Measurements from ENCODE around the gene NAV2. TPM values are rescaled to one million over a fixed set of nuclear protein-coding genes. Genes with fewer than 3 reads are reported as not detected.

NAV2 gene
- polyA plus RNA-seq, 1 donor from 2014 or later, result 3.0 TPM

- H3K27me3 ChIP-seq (ENCODE audit: insufficient read depth, low read depth, low read length), result no peaks in the 10 kb centered on the region
- no peak overlapping the region for H3K9ac ChIP-seq (ENCODE audit: low read length)
- no peaks in the 10 kb centered on the region for H3F3A ChIP-seq (ENCODE audit: insufficient read depth, low read length, poor library complexity, severe bottlenecking)
- no peak overlapping the region for H3K27ac ChIP-seq (ENCODE audit: low read length)
- H3K79me2 ChIP-seq (replicated peaks; ENCODE audit: insufficient read depth, low read length), result no peaks in the 10 kb centered on the region
- H3K4me2 ChIP-seq (ENCODE audit: low read length), result no peak overlapping the region
- no peaks in the 10 kb centered on the region for H3K9me2 ChIP-seq (ENCODE audit: insufficient read depth, low read length)
- no peaks in the 10 kb centered on the region for H3K9me3 ChIP-seq (ENCODE audit: low read length)
- H2AFZ ChIP-seq (ENCODE audit: low read depth, low read length), result no peak overlapping the region
- no peak overlapping the region for H3K4me3 ChIP-seq (ENCODE audit: low read length)
- H4K20me1 ChIP-seq (ENCODE audit: insufficient read depth), result no peaks in the 10 kb centered on the region
- TF ChIP-seq TAF1 (IDR thresholded peaks at IDR 0.05; ENCODE audit: low read depth) (no peak), RAD21 (conservative IDR thresholded peaks at IDR 0.05) (no peak), MXI1 (conservative IDR thresholded peaks at IDR 0.05; ENCODE audit: poor library complexity, severe bottlenecking) (no peak), POLR2AphosphoS5 (IDR thresholded peaks at IDR 0.05) (no peak), SMC3 (conservative IDR thresholded peaks at IDR 0.05; ENCODE audit: poor library complexity) (no peak), EP300 (conservative IDR thresholded peaks at IDR 0.05; ENCODE audit: poor library complexity, severe bottlenecking) (no peak), EZH2 (IDR thresholded peaks at IDR 0.05; ENCODE audit: borderline replicate concordance, insufficient read depth, low read length, poor library complexity, severe bottlenecking) (no peak)
- TF ChIP-seq, protein P1, sequence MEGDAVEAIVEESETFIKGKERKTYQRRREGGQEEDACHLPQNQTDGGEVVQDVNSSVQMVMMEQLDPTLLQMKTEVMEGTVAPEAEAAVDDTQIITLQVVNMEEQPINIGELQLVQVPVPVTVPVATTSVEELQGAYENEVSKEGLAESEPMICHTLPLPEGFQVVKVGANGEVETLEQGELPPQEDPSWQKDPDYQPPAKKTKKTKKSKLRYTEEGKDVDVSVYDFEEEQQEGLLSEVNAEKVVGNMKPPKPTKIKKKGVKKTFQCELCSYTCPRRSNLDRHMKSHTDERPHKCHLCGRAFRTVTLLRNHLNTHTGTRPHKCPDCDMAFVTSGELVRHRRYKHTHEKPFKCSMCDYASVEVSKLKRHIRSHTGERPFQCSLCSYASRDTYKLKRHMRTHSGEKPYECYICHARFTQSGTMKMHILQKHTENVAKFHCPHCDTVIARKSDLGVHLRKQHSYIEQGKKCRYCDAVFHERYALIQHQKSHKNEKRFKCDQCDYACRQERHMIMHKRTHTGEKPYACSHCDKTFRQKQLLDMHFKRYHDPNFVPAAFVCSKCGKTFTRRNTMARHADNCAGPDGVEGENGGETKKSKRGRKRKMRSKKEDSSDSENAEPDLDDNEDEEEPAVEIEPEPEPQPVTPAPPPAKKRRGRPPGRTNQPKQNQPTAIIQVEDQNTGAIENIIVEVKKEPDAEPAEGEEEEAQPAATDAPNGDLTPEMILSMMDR (IDR thresholded peaks at IDR 0.05; ENCODE audit: poor library complexity, severe bottlenecking), result no peak
- TF ChIP-seq, protein P2, sequence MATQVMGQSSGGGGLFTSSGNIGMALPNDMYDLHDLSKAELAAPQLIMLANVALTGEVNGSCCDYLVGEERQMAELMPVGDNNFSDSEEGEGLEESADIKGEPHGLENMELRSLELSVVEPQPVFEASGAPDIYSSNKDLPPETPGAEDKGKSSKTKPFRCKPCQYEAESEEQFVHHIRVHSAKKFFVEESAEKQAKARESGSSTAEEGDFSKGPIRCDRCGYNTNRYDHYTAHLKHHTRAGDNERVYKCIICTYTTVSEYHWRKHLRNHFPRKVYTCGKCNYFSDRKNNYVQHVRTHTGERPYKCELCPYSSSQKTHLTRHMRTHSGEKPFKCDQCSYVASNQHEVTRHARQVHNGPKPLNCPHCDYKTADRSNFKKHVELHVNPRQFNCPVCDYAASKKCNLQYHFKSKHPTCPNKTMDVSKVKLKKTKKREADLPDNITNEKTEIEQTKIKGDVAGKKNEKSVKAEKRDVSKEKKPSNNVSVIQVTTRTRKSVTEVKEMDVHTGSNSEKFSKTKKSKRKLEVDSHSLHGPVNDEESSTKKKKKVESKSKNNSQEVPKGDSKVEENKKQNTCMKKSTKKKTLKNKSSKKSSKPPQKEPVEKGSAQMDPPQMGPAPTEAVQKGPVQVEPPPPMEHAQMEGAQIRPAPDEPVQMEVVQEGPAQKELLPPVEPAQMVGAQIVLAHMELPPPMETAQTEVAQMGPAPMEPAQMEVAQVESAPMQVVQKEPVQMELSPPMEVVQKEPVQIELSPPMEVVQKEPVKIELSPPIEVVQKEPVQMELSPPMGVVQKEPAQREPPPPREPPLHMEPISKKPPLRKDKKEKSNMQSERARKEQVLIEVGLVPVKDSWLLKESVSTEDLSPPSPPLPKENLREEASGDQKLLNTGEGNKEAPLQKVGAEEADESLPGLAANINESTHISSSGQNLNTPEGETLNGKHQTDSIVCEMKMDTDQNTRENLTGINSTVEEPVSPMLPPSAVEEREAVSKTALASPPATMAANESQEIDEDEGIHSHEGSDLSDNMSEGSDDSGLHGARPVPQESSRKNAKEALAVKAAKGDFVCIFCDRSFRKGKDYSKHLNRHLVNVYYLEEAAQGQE (IDR thresholded peaks at IDR 0.05; ENCODE audit: borderline replicate concordance), result no peak
- H3K36me3 ChIP-seq (ENCODE audit: insufficient read depth, low read length), result no peaks in the 10 kb centered on the region
These were observed 90.2 kb downstream of the NAV2 start for GRCh38 chr11:19802773-19803293.

DNA sequence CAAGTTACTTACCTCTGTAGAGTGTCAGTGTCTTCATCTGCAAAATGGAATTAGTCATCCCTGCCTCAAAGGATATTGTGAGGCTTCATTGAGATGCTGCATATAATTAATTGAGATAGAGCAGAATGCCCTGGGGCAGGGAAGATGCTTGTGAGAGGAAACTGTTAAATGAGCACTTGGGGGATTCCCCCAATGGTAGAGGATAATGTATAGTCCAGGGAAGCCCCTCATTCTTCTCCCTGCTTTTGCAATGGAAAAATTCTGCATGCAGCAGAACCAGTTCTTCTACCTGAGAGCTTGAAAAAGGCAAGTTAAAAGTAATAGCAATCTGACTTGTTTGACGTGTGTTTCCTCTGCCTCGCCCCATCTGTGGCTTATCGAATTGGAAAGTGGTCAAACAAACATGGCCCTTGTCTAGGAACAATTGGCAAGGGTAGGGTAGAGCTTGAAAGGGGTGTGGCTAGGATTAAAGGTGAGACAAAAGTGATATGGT lies 90.9 kb downstream of the NAV2 start:
- Histone ChIP-seq H3F3A (ENCODE audit: insufficient read depth, low read length, poor library complexity, severe bottlenecking) (no peaks in the 10 kb centered on the region), H3K79me2 (replicated peaks; ENCODE audit: insufficient read depth, low read length) (no peaks in the 10 kb centered on the region), H3K9me2 (ENCODE audit: insufficient read depth, low read length) (no peaks in the 10 kb centered on the region), H3K27ac (ENCODE audit: low read length) (no peak overlapping the region), H3K36me3 (ENCODE audit: insufficient read depth, low read length) (no peaks in the 10 kb centered on the region), H2AFZ (ENCODE audit: low read depth, low read length) (no peak overlapping the region), H3K9ac (ENCODE audit: low read length) (no peak overlapping the region), H4K20me1 (ENCODE audit: insufficient read depth) (no peaks in the 10 kb centered on the region), H3K4me3 (ENCODE audit: low read length) (no peak overlapping the region), H3K9me3 (ENCODE audit: low read length) (no peaks in the 10 kb centered on the region), H3K27me3 (ENCODE audit: insufficient read depth, low read depth, low read length) (no peaks in the 10 kb centered on the region), H3K4me2 (ENCODE audit: low read length) (no peak overlapping the region)
- no peak for TF ChIP-seq EZH2 (IDR thresholded peaks at IDR 0.05; ENCODE audit: borderline replicate concordance, insufficient read depth, low read length, poor library complexity, severe bottlenecking)
- TF ChIP-seq SMC3 (conservative IDR thresholded peaks at IDR 0.05; ENCODE audit: poor library complexity), result no peak
- TF ChIP-seq, protein P2 (IDR thresholded peaks at IDR 0.05; ENCODE audit: borderline replicate concordance), result no peak
- no peak for TF ChIP-seq RAD21 (conservative IDR thresholded peaks at IDR 0.05)
- no peak for TF ChIP-seq POLR2AphosphoS5 (IDR thresholded peaks at IDR 0.05)
- TF ChIP-seq MXI1 (conservative IDR thresholded peaks at IDR 0.05; ENCODE audit: poor library complexity, severe bottlenecking), result no peak
- TF ChIP-seq EP300 (conservative IDR thresholded peaks at IDR 0.05; ENCODE audit: poor library complexity, severe bottlenecking), result no peak
- TF ChIP-seq TAF1 (IDR thresholded peaks at IDR 0.05; ENCODE audit: low read depth), result no peak
- TF ChIP-seq, protein P1 (IDR thresholded peaks at IDR 0.05; ENCODE audit: poor library complexity, severe bottlenecking), result no peak

All from neural cell (in vitro differentiated cells).